HFFc6 (cell line): Measurements from ENCODE around the gene CLIC5. TPM values are rescaled to one million over a fixed set of nuclear protein-coding genes. Genes with fewer than 3 reads are reported as not detected.

Experiments
- DNase-seq: peaks from one replicate; pipeline ENCODE4 v3.0.0-alpha.2; 2018
- H3K27ac Mint-ChIP-seq: 2 replicates; pipeline ENCODE4 v1.8.0; 2020; ENCODE audit warnings: mild to moderate bottlenecking, mixed read lengths
- H3K27me3 Mint-ChIP-seq: 2 replicates; pipeline ENCODE4 v1.8.0; 2021; ENCODE audit warnings: mild to moderate bottlenecking, moderate library complexity, mixed read lengths; ENCODE audit not compliant: insufficient read depth
- H3K36me3 Mint-ChIP-seq: 2 replicates; pipeline ENCODE4 v1.8.0; 2021; ENCODE audit warnings: low read depth, mixed read lengths
- H3K4me1 Mint-ChIP-seq: 2 replicates; pipeline ENCODE4 v1.8.0; 2020; ENCODE audit warnings: low read depth, mixed read lengths
- H3K4me3 Mint-ChIP-seq: 2 replicates; pipeline ENCODE4 v1.8.0; 2020; ENCODE audit warnings: mild to moderate bottlenecking, moderate library complexity, mixed read lengths
- H3K9me3 Mint-ChIP-seq: 2 replicates; pipeline ENCODE4 v1.8.0; 2020; ENCODE audit warnings: mild to moderate bottlenecking, mixed read lengths
- CTCF ChIP-seq: fragments of 200-600 bp; sonication (generic); IDR thresholded peaks from 2 replicates; pipeline ENCODE4 v1.5.0; 2021; ENCODE audit warnings: antibody characterized with exemption, mild to moderate bottlenecking
- total RNA-seq, 6 experiments: library from RNA; stranded (reverse); fragmentation: NEBNext Ultra II Directional; extraction: Animal tissue kit (Norgen Biotek cat#: 25700); gene quantifications; 2 replicates in 1 of 6; 3 replicates in 5 of 6; pipeline ENCODE4 v1.2.3, GENCODE V29; 2021

The CLIC5 gene
- total RNA-seq, 6 experiments from 2014 or later, result not detected

GRCh38 chr6:45965792-45966191 is 49.9 kb downstream of the CLIC5 start:
- no peak for TF ChIP-seq CTCF
- DNase-seq, result no peak
- Mint-ChIP-seq H3K4me1 (peaks cover 19% of the 10 kb centered on the region), H3K27ac (no peak overlapping the region), H3K36me3 (no peaks in the 10 kb centered on the region), H3K4me3 (no peak overlapping the region), H3K27me3 (peaks cover 4% of the 10 kb centered on the region), H3K9me3 (no peaks in the 10 kb centered on the region; the same call in 1 of the 2 replicates)

DNA sequence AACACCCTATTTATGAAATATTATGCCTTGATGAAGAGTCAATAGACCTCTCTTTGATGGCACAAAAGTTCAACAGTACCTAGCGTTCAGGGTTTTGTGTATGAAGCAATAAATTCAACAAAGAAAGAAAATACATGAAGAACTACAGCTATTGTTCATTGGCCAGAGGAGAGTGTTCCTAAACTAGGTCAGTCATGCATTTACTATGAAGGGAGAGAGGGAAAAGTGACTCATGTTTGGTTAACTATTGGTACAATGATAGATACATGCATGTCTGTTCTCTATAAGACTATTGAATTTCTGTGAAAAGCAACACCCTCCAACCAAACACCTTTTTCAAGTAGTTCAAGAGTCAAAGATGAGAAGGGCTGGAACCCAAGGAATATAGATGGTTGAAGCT is 50.7 kb downstream of the CLIC5 start:
- H3K4me1 Mint-ChIP-seq, result peaks cover 19% of the 10 kb centered on the region
- H3K9me3 Mint-ChIP-seq, result no peaks in the 10 kb centered on the region; the same call in 1 of the 2 replicates
- H3K36me3 Mint-ChIP-seq, result no peaks in the 10 kb centered on the region
- H3K27ac Mint-ChIP-seq, result no peak overlapping the region
- peaks cover 4% of the 10 kb centered on the region for H3K27me3 Mint-ChIP-seq
- no peak overlapping the region for H3K4me3 Mint-ChIP-seq
- DNase-seq, result no peak
- TF ChIP-seq CTCF, result no peak

GRCh38 chr6:45964300-45964699 is 51.4 kb downstream of the CLIC5 start:
- Mint-ChIP-seq H3K4me3 (no peak overlapping the region), H3K36me3 (no peaks in the 10 kb centered on the region), H3K9me3 (no peaks in the 10 kb centered on the region; the same call in 1 of the 2 replicates), H3K27ac (no peak overlapping the region), H3K27me3 (peaks cover 4% of the 10 kb centered on the region), H3K4me1 (peaks cover 19% of the 10 kb centered on the region)
- TF ChIP-seq CTCF, result no peak
- no peak for DNase-seq

GRCh38 chr6:45963896-45964295 is 51.8 kb downstream of the CLIC5 start:
- DNase-seq, result no peak
- Mint-ChIP-seq H3K36me3 (no peaks in the 10 kb centered on the region), H3K27me3 (peaks cover 4% of the 10 kb centered on the region), H3K4me3 (no peak overlapping the region), H3K27ac (no peak overlapping the region), H3K4me1 (peaks cover 19% of the 10 kb centered on the region), H3K9me3 (no peaks in the 10 kb centered on the region; the same call in 1 of the 2 replicates)
- no peak for TF ChIP-seq CTCF

DNA sequence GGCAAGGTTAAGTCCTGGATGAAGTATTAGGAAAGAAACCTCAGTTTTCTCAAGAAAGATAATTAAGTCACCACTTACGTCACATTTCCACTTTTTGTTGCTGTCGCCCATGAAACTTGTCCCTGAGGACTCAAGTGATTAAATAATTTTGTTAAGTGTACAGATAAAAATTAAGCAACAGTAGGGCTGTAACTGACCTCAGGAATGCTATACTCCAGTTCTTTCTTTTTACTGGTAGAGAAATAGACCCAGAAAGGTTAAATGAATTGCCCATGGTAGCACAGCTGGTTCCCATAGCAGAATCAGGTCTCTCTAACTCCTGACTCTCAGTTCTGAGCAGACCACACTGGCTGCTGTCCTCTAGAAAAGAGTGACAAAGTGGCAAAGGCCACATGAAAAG is 54.5 kb downstream of the CLIC5 start:
- Mint-ChIP-seq H3K27me3 (peaks cover 3% of the 10 kb centered on the region), H3K4me3 (no peak overlapping the region), H3K4me1 (peaks cover 13% of the 10 kb centered on the region), H3K36me3 (no peaks in the 10 kb centered on the region), H3K27ac (no peak overlapping the region), H3K9me3 (no peaks in the 10 kb centered on the region; the same call in 1 of the 2 replicates)
- DNase-seq, result no peak
- TF ChIP-seq CTCF, result no peak
